ENCODE data around the gene ZNF512B. TPM values are rescaled to one million over a fixed set of nuclear protein-coding genes. Genes with fewer than 3 reads are reported as not detected.

The ZNF512B gene
- total RNA-seq, 1 experiment from 2014 or later, result 10.3 TPM

DNA sequence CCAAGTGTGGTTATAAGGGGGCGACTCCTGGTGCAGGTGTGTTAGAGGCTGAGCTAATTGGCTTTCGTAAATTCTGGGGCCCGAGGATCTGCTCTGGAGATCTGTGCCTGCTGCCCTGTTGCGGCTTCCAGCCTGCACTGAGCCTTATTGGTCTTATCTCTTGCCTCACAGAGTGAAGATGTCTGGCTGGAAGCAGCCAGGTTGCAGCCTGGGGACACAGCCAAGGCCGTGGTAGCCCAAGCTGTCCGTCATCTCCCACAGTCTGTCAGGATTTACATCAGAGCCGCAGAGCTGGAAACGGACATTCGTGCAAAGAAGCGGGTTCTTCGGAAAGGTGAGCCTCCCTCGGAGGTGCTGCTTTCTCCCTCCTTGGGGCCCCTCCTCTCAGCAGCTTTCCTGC is 31.2 kb upstream of the ZNF512B start:
- BruUV-seq (replicated peaks), result no TSS peak
- CTCF ChIA-PET, result no interaction called here

More for the DNA sequence above, 31.2 kb upstream of the ZNF512B start:
- Histone ChIP-seq H3K9me2 (ENCODE audit: insufficient read depth) (no peaks in the 10 kb centered on the region), H3K4me2 (ENCODE audit: low read length) (no peak overlapping the region), H3K4me1 (ENCODE audit: control insufficient read depth in 1 of 2, insufficient read depth in 2 of 2, low read length in 2 of 2) (no peaks in the 10 kb centered on the region), H4K20me1 (ENCODE audit: insufficient read depth) (no peaks in the 10 kb centered on the region), H3K9me3 (ENCODE audit: control insufficient read depth in 1 of 2, insufficient read depth in 1 of 2, low read depth in 1 of 2, low read length in 2 of 2) (no peaks in the 10 kb centered on the region), H3K79me2 (ENCODE audit: insufficient read depth, low read length) (peaks cover 27% of the 10 kb centered on the region; the same call in 1 of the 2 replicates), H2AFZ (ENCODE audit: low read depth, low read length, poor library complexity, severe bottlenecking) (no peak overlapping the region), H3K27ac (ENCODE audit: low read depth, low read length) (no peak overlapping the region), H3K27me3 (ENCODE audit: insufficient read depth, low read length) (no peaks in the 10 kb centered on the region), H3K9ac (ENCODE audit: low read length) (no peak overlapping the region), H3K4me3 (replicated peaks in 1 of 2; ENCODE audit: low read depth in 1 of 2, low read length in 2 of 2) (no peak overlapping the region), H3K36me3 (ENCODE audit: control insufficient read depth in 1 of 2, insufficient read depth in 2 of 2, low read length in 2 of 2) (peaks cover 30 to 43% of the 10 kb centered on the region in 2 experiments)
- POLR2A ChIA-PET, result no interaction called here
- intact Hi-C loops (cut with micrococcal nuclease), result no loop called here
- TF ChIP-seq MAX (IDR thresholded peaks at IDR 0.05) (no peak), CBX3 (IDR thresholded peaks at IDR 0.05; ENCODE audit: low read depth) (no peak), SRF (IDR thresholded peaks at IDR 0.05; ENCODE audit: low read depth) (no peak), ZNF274 (IDR thresholded peaks at IDR 0.05; ENCODE audit: low read depth, low read length) (no peak), POLR2A (IDR thresholded peaks at IDR 0.05; ENCODE audit: borderline replicate concordance, extremely low read depth, insufficient read depth, insufficient read length) (no peak), RAD21 (IDR thresholded peaks at IDR 0.05; ENCODE audit: low read depth) (no peak), JUND (IDR thresholded peaks at IDR 0.05) (no peak), ZFX (IDR thresholded peaks at IDR 0.05) (no peak), POLR2AphosphoS5 (IDR thresholded peaks at IDR 0.05; ENCODE audit: low read depth, low read length) (no peak), EGR1 (IDR thresholded peaks at IDR 0.05; ENCODE audit: low read depth) (no peak), YY1 (IDR thresholded peaks at IDR 0.05; ENCODE audit: extremely low read depth, insufficient replicate concordance, low read depth, low read length) (no peak), EZH2 (IDR thresholded peaks at IDR 0.05) (no peak), REST (IDR thresholded peaks at IDR 0.05; ENCODE audit: low read depth) (no peak), TCF7L2 (IDR thresholded peaks at IDR 0.05; ENCODE audit: borderline replicate concordance, extremely low read depth, insufficient read depth, insufficient read length) (no peak), SIN3A (IDR thresholded peaks at IDR 0.05; ENCODE audit: low read depth) (no peak), CEBPB (IDR thresholded peaks at IDR 0.05; ENCODE audit: low read depth) (no peak)
- TF ChIP-seq, protein P1, sequence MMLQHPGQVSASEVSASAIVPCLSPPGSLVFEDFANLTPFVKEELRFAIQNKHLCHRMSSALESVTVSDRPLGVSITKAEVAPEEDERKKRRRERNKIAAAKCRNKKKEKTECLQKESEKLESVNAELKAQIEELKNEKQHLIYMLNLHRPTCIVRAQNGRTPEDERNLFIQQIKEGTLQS (IDR thresholded peaks at IDR 0.05), result no peak
- TF ChIP-seq, protein P2, sequence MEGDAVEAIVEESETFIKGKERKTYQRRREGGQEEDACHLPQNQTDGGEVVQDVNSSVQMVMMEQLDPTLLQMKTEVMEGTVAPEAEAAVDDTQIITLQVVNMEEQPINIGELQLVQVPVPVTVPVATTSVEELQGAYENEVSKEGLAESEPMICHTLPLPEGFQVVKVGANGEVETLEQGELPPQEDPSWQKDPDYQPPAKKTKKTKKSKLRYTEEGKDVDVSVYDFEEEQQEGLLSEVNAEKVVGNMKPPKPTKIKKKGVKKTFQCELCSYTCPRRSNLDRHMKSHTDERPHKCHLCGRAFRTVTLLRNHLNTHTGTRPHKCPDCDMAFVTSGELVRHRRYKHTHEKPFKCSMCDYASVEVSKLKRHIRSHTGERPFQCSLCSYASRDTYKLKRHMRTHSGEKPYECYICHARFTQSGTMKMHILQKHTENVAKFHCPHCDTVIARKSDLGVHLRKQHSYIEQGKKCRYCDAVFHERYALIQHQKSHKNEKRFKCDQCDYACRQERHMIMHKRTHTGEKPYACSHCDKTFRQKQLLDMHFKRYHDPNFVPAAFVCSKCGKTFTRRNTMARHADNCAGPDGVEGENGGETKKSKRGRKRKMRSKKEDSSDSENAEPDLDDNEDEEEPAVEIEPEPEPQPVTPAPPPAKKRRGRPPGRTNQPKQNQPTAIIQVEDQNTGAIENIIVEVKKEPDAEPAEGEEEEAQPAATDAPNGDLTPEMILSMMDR (IDR thresholded peaks at IDR 0.05 in 2 of 3, conservative IDR thresholded peaks at IDR 0.05 in 1 of 3; ENCODE audit: borderline replicate concordance in 1 of 3, insufficient read depth in 1 of 3, low read depth in 2 of 3, low read length in 2 of 3), result no peak
- ATAC-seq, result no peak
- RAD21 ChIA-PET (ENCODE audit: low non-redundant PET in 1 of 2, low total read pairs in 2 of 2, uncharacterized antibody in 2 of 2, unreplicated experiment in 2 of 2), result no interaction called here
- DNase-seq (ENCODE audit: low read depth, low spot score), result no peak

Measured in HCT116 (cell line).